K562 (cell line): ENCODE measurements around the gene IDS. TPM values are rescaled to one million over a fixed set of nuclear protein-coding genes. Genes with fewer than 3 reads are reported as not detected.

Experiments
- CBX1 ChIP-seq: sonication (generic); IDR thresholded peaks from 2 replicates; pipeline ENCODE4 v1.6.1; 2016; ENCODE audit warnings: antibody characterized with exemption, low read depth, mild to moderate bottlenecking
- CBX5 ChIP-seq: IDR thresholded peaks from 2 replicates; pipeline ENCODE4 v1.6.1; 2014; ENCODE audit warnings: low read depth, borderline replicate concordance
- CC2D1A ChIP-seq: fragments of 450-650 bp; IDR thresholded peaks from 2 replicates; pipeline ENCODE4 v1.6.1; 2017; ENCODE audit warnings: mild to moderate bottlenecking
- ERF ChIP-seq: fragments of 450-650 bp; formaldehyde crosslinking; IDR thresholded peaks from 2 replicates; pipeline ENCODE4 v1.4.0; 2020; ENCODE audit warnings: mild to moderate bottlenecking, mixed read lengths
- FUS ChIP-seq: fragments of 200-400 bp; formaldehyde crosslinking; optimal IDR thresholded peaks from 2 replicates; pipeline ENCODE3; 2017; ENCODE audit warnings: low read depth, low read length
- HDAC8 ChIP-seq: fragments of 450-650 bp; IDR thresholded peaks from 2 replicates; pipeline ENCODE4 v1.6.1; 2016; ENCODE audit warnings: mild to moderate bottlenecking, missing genetic modification characterization, moderate library complexity, missing compliant biosample characterization
- JUND ChIP-seq, 2 experiments: IDR thresholded peaks; 2 replicates in 1 of 2; 3 replicates in 1 of 2; pipeline ENCODE4 v1.6.1; 2011; ENCODE audit warnings: borderline replicate concordance in 2 of 2, low read depth in 2 of 2, low read length in 2 of 2, improper control_type of control experiment in 1 of 2, missing biosample characterization in 1 of 2, missing genetic modification characterization in 1 of 2, missing genetic modification reagents in 1 of 2
- MAZ ChIP-seq, 2 experiments: fragments of 450-650 bp in 1 of 2; sonication (generic) in 1 of 2; formaldehyde crosslinking; IDR thresholded peaks in 1 of 2; conservative IDR thresholded peaks in 1 of 2; 2 replicates each; pipeline versions ENCODE4 v1.4.0 to v1.5.0; 2020; ENCODE audit warnings: mild to moderate bottlenecking in 1 of 2, missing genetic modification reagents in 1 of 2
- NR4A1 ChIP-seq, 2 experiments: fragments of 250-450 bp in 1 of 2; fragments of 450-650 bp in 1 of 2; sonication (Bioruptor Pico) in 1 of 2; IDR thresholded peaks; 2 replicates each; pipeline versions ENCODE4 v1.4.0 to v1.6.1; 2016 to 2020; ENCODE audit warnings: mild to moderate bottlenecking in 2 of 2, missing compliant biosample characterization in 1 of 2, missing genetic modification characterization in 1 of 2, moderate library complexity in 1 of 2
- PHTF2 ChIP-seq: fragments of 250-450 bp; sonication (Bioruptor Pico); IDR thresholded peaks from 2 replicates; pipeline ENCODE4 v1.5.0; 2021; ENCODE audit warnings: mild to moderate bottlenecking
- PKNOX1 ChIP-seq: fragments of 450-650 bp; IDR thresholded peaks from 2 replicates; pipeline ENCODE4 v1.6.1; 2016
- RERE ChIP-seq: sonication (generic); formaldehyde crosslinking; IDR thresholded peaks from 2 replicates; pipeline ENCODE4 v1.8.0; 2023; ENCODE audit warnings: missing genetic modification reagents, mild to moderate bottlenecking, borderline replicate concordance
- SLC30A9 ChIP-seq: fragments of 250-450 bp; sonication (Bioruptor Pico); IDR thresholded peaks from 2 replicates; pipeline ENCODE4 v1.8.0; 2022; ENCODE audit warnings: mild to moderate bottlenecking, moderate library complexity
- ZNF408 ChIP-seq: fragments of 250-450 bp; sonication (Bioruptor Pico); IDR thresholded peaks from 2 replicates; pipeline ENCODE4 v1.4.0; 2020; ENCODE audit warnings: low read depth, mild to moderate bottlenecking, moderate library complexity
- ZNF75A ChIP-seq: fragments of 450-650 bp; formaldehyde crosslinking; IDR thresholded peaks from 2 replicates; pipeline ENCODE4 v1.4.0; 2020; ENCODE audit warnings: mild to moderate bottlenecking
- polyA plus RNA-seq, 8 experiments: library from polyadenylated mRNA; depleted of rRNA in 4 of 8; stranded (reverse) in 5 of 8; unstranded in 3 of 8; fragments of >200 nt; fragmentation: Nextera tagmentation in 2 of 8; fragmentation: Illumina TruSeq in 1 of 8; extraction: Ambion mirVana in 2 of 8; extraction: Trizol in 1 of 8; gene quantifications; 2 replicates each; pipeline versions ENCODE4 v1.2.1 to v1.2.3, GENCODE V29; 2011 to 2014; ENCODE audit warnings: inconsistent platforms in 1 of 8, missing spikeins in 1 of 8
- total RNA-seq, 7 experiments: library from RNA; depleted of rRNA in 6 of 7; stranded (reverse); fragments of >200 nt in 6 of 7; fragmentation: Illumina TruSeq in 2 of 7; extraction: Trizol in 2 of 7; gene quantifications; 2 replicates each; pipeline versions ENCODE4 v1.2.1 to v1.2.3, GENCODE V29; 2011 to 2021; ENCODE audit warnings: low replicate concordance in 1 of 7
- TF ChIP-seq, protein P1 (sequence below): sonication (generic); formaldehyde crosslinking; IDR thresholded peaks from 2 replicates; pipeline ENCODE4 v1.8.0; 2022; ENCODE audit warnings: missing genetic modification reagents, mild to moderate bottlenecking, borderline replicate concordance
- TF ChIP-seq, protein P2 (sequence below): fragments of 250-450 bp; sonication (Bioruptor Pico); IDR thresholded peaks from 2 replicates; pipeline ENCODE4 v1.8.0; 2021; ENCODE audit warnings: mild to moderate bottlenecking, moderate library complexity
- TF ChIP-seq, protein P3 (sequence below): fragments of 250-450 bp; sonication (Bioruptor Pico); IDR thresholded peaks from 2 replicates; pipeline ENCODE4 v1.9.0; 2021; ENCODE audit warnings: mild to moderate bottlenecking

IDS gene
- total and polyA plus RNA-seq, 9 of the 15 experiments (the other 6 are each of a cell fraction or from before 2014, with no cell fraction given): 2.0 to 18.6 (median 8.6) TPM

- TF ChIP-seq MAZ (CRISPR knock-in tag; conservative IDR thresholded peaks at IDR 0.05 in 1 of 2, IDR thresholded peaks at IDR 0.05 in 1 of 2) (peak in 1 of 2 experiments; percentile 40; a peak in 1 of 4 replicates), SLC30A9 (no peak), NR4A1 (CRISPR knock-in tag; IDR thresholded peaks at IDR 0.05) (no peak), NR4A1 (tag; IDR thresholded peaks at IDR 0.05) (no peak), ZNF408 (CRISPR knock-in tag) (no peak), ERF (CRISPR knock-in tag) (no peak), JUND (IDR thresholded peaks at IDR 0.05; ENCODE audit: borderline replicate concordance, low read depth, low read length) (no peak), JUND (tag; IDR thresholded peaks at IDR 0.05; ENCODE audit: borderline replicate concordance, low read depth, low read length) (no peak), CBX1 (no peak), PHTF2 (no peak), PKNOX1 (no peak), RERE (CRISPR knock-in tag) (no peak), ZNF75A (no peak), CC2D1A (0 out of 2 replicates have a peak, but pooled peaks have one; percentile 11), CBX5 (no peak), FUS (no peak), HDAC8 (tag) (no peak)
- TF ChIP-seq, protein P1, sequence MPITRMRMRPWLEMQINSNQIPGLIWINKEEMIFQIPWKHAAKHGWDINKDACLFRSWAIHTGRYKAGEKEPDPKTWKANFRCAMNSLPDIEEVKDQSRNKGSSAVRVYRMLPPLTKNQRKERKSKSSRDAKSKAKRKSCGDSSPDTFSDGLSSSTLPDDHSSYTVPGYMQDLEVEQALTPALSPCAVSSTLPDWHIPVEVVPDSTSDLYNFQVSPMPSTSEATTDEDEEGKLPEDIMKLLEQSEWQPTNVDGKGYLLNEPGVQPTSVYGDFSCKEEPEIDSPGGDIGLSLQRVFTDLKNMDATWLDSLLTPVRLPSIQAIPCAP (CRISPR knock-in tag): no peak
- TF ChIP-seq, protein P2, sequence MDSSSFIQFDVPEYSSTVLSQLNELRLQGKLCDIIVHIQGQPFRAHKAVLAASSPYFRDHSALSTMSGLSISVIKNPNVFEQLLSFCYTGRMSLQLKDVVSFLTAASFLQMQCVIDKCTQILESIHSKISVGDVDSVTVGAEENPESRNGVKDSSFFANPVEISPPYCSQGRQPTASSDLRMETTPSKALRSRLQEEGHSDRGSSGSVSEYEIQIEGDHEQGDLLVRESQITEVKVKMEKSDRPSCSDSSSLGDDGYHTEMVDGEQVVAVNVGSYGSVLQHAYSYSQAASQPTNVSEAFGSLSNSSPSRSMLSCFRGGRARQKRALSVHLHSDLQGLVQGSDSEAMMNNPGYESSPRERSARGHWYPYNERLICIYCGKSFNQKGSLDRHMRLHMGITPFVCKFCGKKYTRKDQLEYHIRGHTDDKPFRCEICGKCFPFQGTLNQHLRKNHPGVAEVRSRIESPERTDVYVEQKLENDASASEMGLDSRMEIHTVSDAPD (CRISPR knock-in tag): no peak
- TF ChIP-seq, protein P3, sequence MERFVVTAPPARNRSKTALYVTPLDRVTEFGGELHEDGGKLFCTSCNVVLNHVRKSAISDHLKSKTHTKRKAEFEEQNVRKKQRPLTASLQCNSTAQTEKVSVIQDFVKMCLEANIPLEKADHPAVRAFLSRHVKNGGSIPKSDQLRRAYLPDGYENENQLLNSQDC (CRISPR knock-in tag): no peak
Observed at GRCh38 chrX:149504226-149504914, 736 bp downstream of the IDS start (continued).
